Measurements from ENCODE around the gene FAM181A.

The FAM181A gene

DNA sequence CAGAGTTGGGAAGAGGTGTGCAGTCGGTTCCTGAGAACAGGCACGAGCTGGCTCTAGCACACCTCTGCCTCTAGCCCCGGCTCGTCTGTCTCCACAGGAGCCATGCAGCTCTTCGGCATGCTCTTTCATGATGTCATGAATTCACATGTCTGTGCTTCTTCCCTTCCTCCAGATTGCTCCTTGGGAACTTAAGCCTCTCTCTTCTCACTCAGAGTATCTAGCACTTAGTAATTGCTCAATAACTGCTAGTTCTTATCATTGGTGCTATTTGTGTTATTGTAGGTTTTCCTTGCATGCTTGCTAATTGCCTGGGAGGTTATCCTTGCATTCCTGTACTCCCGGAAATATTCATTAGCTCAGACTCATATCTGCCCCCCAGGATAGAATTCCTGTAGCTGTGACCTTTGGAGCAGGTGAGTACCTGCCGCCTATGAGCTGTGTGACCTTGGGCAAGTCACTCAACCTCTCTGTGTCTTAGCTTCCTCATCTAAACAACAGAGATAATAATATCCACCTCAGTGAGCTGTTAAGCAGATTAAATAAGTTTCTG, 19.5 kb downstream of the FAM181A start:
- Mint-ChIP-seq H3K36me3 (ENCODE audit: low read depth) (peaks cover 69% of the 10 kb centered on the region), H3K9me3 (no peaks in the 10 kb centered on the region), H3K27ac (no peak overlapping the region), H3K4me1 (ENCODE audit: low read depth) (peaks cover 16% of the 10 kb centered on the region), H3K27me3 (ENCODE audit: low read depth) (no peaks in the 10 kb centered on the region), H3K4me3 (no peak overlapping the region)

DNA sequence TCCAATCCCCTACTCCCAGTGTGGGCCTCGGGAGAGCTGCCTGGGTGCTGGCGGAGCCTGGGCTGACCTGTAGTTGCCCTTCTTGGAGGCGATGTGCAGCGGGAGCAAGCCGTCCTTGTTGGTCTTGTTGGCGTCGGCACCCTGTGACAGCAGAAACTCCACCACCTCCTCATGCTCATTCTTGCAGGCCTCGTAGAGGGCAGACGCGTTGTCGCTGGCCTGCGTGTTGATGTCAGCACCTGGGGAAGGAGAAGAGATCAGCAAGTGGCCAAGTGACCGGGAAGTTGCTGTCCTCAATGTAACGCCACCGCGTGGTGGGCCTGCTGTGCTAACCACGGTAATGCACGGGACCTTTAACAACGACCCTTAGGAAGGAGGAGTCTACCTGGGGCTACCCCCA, 20.1 kb downstream of the FAM181A start:
- Mint-ChIP-seq H3K36me3 (ENCODE audit: low read depth) (peaks cover 71% of the 10 kb centered on the region), H3K4me1 (ENCODE audit: low read depth) (peaks cover 22% of the 10 kb centered on the region), H3K9me3 (no peaks in the 10 kb centered on the region), H3K4me3 (no peak overlapping the region), H3K27me3 (ENCODE audit: low read depth) (no peaks in the 10 kb centered on the region), H3K27ac (no peak overlapping the region)

DNA sequence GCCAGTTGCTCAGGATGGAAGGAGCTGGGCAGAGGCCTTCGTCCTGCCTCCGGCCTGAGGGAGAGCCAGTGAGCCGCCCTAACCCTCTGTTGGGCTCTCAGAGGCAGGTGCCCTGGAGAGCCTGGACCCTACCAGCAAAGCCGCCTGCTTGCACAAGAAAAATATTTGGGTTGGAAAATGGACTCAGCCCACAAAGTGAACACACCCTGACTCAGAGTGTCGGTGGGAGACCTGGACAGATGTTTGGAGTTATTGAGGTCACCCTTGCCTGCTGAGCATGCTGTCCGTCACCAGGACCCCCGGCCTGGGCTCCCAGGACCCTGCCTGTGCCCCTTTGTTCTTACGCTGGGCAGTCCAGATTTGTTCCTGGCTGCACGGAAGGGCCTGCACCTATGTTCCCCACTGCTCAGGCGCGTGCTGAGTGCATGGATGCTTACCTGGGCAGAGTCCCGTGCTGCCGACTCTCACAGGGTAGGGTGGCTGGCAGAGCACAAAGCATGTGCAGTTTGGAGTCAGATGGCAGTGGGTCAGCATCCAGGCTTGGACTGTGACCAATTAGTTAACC, 22.4 kb downstream of the FAM181A start:
- H3K9me3 Mint-ChIP-seq = no peaks in the 10 kb centered on the region
- no peak overlapping the region for H3K27ac Mint-ChIP-seq
- peaks cover 41% of the 10 kb centered on the region for H3K4me1 Mint-ChIP-seq (ENCODE audit: low read depth)
- H3K27me3 Mint-ChIP-seq (ENCODE audit: low read depth) = no peaks in the 10 kb centered on the region
- H3K36me3 Mint-ChIP-seq (ENCODE audit: low read depth) = peaks cover 64% of the 10 kb centered on the region
- H3K4me3 Mint-ChIP-seq = no peak overlapping the region

- no peak overlapping the region for H3K27ac Mint-ChIP-seq
- peaks cover 54% of the 10 kb centered on the region for H3K4me1 Mint-ChIP-seq (ENCODE audit: low read depth)
- H3K9me3 Mint-ChIP-seq = no peaks in the 10 kb centered on the region
- no peak overlapping the region for H3K4me3 Mint-ChIP-seq
- H3K36me3 Mint-ChIP-seq (ENCODE audit: low read depth) = peaks cover 58% of the 10 kb centered on the region
- no peaks in the 10 kb centered on the region for H3K27me3 Mint-ChIP-seq (ENCODE audit: low read depth)
Observed at GRCh38 chr14:93950948-93951634, 23.9 kb downstream of the FAM181A start.

DNA sequence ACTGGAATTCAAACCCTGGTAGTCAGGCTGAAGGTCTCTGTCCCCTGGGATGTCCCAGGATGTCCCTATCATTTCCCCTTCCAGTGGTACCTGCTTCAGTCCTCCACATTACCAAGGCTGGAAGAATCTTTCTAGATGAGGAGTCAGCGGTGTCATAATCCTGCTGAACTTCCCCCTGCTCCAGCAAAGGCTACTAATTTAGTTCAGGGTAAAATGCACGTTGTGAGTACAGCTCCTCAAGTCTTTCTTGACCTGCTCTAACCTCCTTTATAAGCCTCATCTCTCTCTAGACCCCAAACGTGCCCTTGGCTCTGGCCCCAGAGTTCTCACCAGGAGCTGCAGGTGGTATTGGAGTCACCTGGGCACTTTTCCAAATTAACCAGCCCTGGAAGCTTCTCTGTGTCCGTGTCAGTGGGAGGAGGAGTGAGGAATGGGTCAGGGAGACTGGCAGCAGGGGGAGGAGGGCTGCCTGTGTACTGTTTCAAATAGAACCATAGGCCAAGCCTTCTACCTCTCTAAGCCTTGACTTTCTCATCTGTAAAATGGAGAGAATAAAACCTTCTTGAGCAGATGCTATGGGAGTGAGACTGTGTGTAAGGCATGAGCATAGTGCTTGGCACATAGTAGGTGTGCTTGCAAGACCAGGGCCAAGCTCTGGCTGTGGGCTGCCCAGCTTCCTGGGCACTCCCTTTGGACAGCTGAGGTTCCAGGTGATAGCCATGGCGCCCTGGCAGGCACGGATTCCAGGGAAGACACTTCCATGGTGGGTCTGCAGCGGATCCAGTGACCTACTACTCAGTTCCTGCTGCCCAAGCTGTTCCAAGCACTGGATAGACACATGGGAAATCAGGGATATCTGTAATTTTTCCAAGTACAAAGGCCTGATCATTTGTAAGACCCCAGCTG, 24.7 kb downstream of the FAM181A start:
- peaks cover 58% of the 10 kb centered on the region for H3K4me1 Mint-ChIP-seq (ENCODE audit: low read depth)
- H3K27me3 Mint-ChIP-seq (ENCODE audit: low read depth) = no peaks in the 10 kb centered on the region
- no peak overlapping the region for H3K4me3 Mint-ChIP-seq
- H3K36me3 Mint-ChIP-seq (ENCODE audit: low read depth) = peaks cover 54% of the 10 kb centered on the region
- no peaks in the 10 kb centered on the region for H3K9me3 Mint-ChIP-seq
- no peak overlapping the region for H3K27ac Mint-ChIP-seq

DNA sequence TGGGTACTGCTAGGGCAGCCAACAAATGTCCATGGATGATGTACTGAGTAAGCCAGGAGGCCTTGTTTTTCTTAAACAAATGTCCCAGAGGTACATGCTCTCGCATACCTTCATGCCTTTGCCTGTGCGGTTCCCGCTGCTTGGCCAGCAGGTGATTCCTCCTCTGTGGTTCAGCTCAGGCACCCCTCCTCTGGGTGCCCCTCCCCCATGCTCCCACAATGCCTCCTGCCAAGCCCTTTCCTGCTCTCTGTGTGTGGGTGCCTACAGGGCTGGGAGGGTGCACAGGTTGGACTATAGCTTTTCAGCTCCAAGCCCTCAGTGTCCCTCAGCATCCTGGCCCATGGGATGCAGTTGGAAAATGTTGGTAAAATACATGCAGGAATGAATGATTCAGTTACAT, 25.7 kb downstream of the FAM181A start:
- Mint-ChIP-seq H3K27ac (peak overlapping the region; percentile 62), H3K4me1 (ENCODE audit: low read depth) (peaks cover 68% of the 10 kb centered on the region), H3K27me3 (ENCODE audit: low read depth) (no peaks in the 10 kb centered on the region), H3K4me3 (peak overlapping the region; percentile 21), H3K36me3 (ENCODE audit: low read depth) (peaks cover 52% of the 10 kb centered on the region), H3K9me3 (no peaks in the 10 kb centered on the region)

- peak overlapping the region; percentile 62 for H3K27ac Mint-ChIP-seq
- no peak overlapping the region for H3K4me3 Mint-ChIP-seq
- peaks cover 53% of the 10 kb centered on the region for H3K36me3 Mint-ChIP-seq (ENCODE audit: low read depth)
- H3K4me1 Mint-ChIP-seq (ENCODE audit: low read depth) = peaks cover 71% of the 10 kb centered on the region
- H3K27me3 Mint-ChIP-seq (ENCODE audit: low read depth) = no peaks in the 10 kb centered on the region
- H3K9me3 Mint-ChIP-seq = no peaks in the 10 kb centered on the region
Observed at GRCh38 chr14:93953263-93953662, 26.1 kb downstream of the FAM181A start.

GRCh38 chr14:93953739-93954515, 26.8 kb downstream of the FAM181A start:
- Mint-ChIP-seq H3K27ac (peak overlapping the region; percentile 84), H3K4me3 (peak overlapping the region; percentile 83)

GRCh38 chr14:93954516-93954830, 27.3 kb downstream of the FAM181A start:
- peak overlapping the region; percentile 83 for H3K4me3 Mint-ChIP-seq
- no peaks in the 10 kb centered on the region for H3K27me3 Mint-ChIP-seq (ENCODE audit: low read depth)
- peaks cover 83% of the 10 kb centered on the region for H3K4me1 Mint-ChIP-seq (ENCODE audit: low read depth)
- no peaks in the 10 kb centered on the region for H3K9me3 Mint-ChIP-seq
- H3K27ac Mint-ChIP-seq = peak overlapping the region; percentile 98
- H3K36me3 Mint-ChIP-seq (ENCODE audit: low read depth) = peaks cover 51% of the 10 kb centered on the region

More at GRCh38 chr14:93953739-93954515, 26.8 kb downstream of the FAM181A start:
- Mint-ChIP-seq H3K9me3 (no peaks in the 10 kb centered on the region), H3K36me3 (ENCODE audit: low read depth) (peaks cover 51% of the 10 kb centered on the region), H3K27me3 (ENCODE audit: low read depth) (no peaks in the 10 kb centered on the region), H3K4me1 (ENCODE audit: low read depth) (peaks cover 78% of the 10 kb centered on the region)

DNA sequence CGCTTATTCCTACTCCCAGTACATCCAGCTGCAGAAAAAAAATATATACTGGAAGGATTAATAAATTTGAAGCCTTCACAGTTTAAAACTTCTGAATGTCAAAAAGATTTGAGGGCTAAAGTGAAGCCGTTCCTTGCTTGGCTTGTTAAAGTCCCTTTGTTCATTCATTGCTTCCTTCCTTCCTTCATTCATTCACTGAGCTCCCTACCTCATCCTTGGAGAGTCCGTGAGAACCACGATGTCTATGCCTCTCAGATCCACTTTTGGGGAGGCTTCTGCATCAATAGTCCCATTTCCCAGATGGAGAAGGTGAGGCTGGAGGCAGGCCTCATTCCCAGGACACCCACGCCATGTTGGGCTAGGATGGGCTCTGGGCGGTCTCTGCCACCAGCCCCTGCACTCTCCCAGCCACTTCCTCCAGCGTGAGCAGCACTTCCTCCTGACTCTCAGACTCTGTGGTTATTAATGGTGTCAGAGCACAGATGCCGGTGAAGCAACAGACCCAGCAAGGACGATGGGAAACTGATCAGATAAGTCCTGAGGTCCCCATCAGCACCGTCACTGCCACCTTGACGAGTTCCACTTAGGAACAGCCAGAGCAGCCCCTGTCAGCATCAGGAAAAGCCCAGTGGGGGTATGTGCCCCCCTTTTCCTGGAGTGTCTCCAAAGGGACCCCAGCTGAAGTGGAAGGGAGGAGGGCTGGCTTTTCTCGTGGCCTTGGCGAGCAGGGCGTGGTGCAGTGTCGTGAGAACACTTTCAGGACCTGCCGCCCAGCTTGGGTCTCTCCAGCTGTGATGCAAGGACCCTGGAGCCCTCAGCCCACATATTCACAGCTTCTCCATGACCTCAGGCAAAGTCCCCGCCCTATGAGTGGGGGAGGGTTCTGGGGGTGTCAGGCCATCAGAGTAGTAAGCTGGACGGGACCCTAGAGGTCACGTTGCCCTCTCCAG, 28.0 kb downstream of the FAM181A start:
- peak overlapping the region; percentile 83 for H3K4me3 Mint-ChIP-seq
- peak overlapping the region; percentile 98 for H3K27ac Mint-ChIP-seq
- no peaks in the 10 kb centered on the region for H3K27me3 Mint-ChIP-seq (ENCODE audit: low read depth)
- no peaks in the 10 kb centered on the region for H3K9me3 Mint-ChIP-seq
- H3K36me3 Mint-ChIP-seq (ENCODE audit: low read depth) = peaks cover 47% of the 10 kb centered on the region
- peaks cover 86% of the 10 kb centered on the region for H3K4me1 Mint-ChIP-seq (ENCODE audit: low read depth)

DNA sequence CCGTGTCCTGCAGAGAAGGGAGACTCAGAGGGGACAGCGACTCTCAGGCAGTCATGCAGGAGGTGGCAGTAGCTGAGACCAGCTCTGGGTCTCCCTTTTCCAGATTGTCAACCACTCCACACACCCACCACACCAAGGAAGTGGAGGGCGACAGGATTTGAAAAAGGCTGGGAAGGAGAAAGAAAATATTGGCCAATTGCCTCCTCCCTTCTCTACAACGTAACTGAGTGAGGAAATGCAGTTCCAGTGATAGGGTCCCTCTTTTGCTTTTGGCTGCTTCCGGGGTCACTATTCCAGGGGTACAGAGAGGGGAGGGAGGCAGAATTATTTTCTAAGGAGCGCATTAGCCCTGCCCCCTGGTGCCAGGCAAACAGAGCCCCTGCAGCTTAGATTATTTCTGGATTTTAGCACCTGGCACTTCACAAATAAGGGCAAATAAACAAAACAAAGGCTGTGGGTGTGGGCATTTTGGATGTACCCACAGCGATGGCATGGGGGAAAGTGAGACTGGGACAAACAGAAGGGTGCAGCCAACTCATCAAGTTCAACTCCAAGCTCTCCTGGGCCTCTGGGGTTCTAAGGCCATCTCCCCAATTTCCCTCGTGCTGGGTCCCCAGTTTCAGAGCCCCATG, 28.8 kb downstream of the FAM181A start:
- peak overlapping the region; percentile 98 for H3K27ac Mint-ChIP-seq
- no peaks in the 10 kb centered on the region for H3K27me3 Mint-ChIP-seq (ENCODE audit: low read depth)
- peaks cover 92% of the 10 kb centered on the region for H3K4me1 Mint-ChIP-seq (ENCODE audit: low read depth)
- H3K4me3 Mint-ChIP-seq = peak overlapping the region; percentile 83
- H3K36me3 Mint-ChIP-seq (ENCODE audit: low read depth) = peaks cover 39% of the 10 kb centered on the region
- no peaks in the 10 kb centered on the region for H3K9me3 Mint-ChIP-seq

DNA sequence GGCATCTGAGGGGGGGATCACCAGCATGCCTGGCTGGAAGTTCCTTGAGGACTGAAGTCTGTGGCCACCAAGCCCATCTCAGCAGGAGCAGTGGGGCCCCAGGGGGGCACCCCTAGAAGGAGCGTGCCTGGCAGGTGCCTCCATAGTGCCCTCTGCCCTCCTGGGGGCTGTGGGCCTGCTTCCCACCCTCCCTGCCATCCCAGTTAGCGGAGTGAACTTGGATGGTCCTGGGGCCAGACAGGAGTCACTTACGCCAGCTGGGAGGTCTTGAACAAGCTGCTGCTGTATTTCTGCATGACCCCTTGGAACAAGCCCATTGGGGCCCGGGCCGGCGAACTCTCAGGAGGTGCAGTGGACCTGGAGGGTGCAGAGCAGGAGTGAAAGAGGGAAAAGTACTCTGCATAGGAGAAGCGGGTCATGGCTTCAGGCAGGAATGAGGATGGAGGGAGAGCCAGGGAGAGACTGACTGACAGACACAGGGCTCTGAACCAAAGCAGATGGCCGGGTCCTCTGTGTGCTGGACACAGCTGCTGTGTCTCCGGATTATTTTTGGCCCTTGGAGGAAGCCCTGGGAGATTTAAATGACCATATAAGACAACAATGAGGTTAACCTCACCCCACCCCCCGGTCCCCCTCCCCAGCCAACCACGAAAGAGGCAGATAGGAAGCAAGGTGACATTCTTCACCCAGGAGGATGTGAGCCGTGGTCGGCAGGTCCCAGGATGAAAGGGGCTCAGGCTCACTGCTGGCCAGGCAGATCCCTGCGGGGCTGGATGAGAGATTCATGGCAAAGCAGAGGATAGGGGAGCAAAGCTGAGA, 29.6 kb downstream of the FAM181A start:
- Mint-ChIP-seq H3K36me3 (ENCODE audit: low read depth) (peaks cover 41% of the 10 kb centered on the region), H3K27ac (peak overlapping the region; percentile 98), H3K4me3 (peak overlapping the region; percentile 83), H3K4me1 (ENCODE audit: low read depth) (peaks cover 94% of the 10 kb centered on the region), H3K27me3 (ENCODE audit: low read depth) (no peaks in the 10 kb centered on the region), H3K9me3 (no peaks in the 10 kb centered on the region)
